HPDE6-E6E7 (cell line): ENCODE data around the gene LYZL2.
"Not testable (repeated sequence)": the region's sequence is repeated elsewhere in the genome, so short reads cannot be mapped to it uniquely, and the experiment has no call there.

Source experiments
- DNase-seq: peaks from one replicate; pipeline ENCODE4 v3.0.0; 2011; ENCODE audit warnings: missing footprints; ENCODE audit errors: extremely low spot score

Gene LYZL2

DNA sequence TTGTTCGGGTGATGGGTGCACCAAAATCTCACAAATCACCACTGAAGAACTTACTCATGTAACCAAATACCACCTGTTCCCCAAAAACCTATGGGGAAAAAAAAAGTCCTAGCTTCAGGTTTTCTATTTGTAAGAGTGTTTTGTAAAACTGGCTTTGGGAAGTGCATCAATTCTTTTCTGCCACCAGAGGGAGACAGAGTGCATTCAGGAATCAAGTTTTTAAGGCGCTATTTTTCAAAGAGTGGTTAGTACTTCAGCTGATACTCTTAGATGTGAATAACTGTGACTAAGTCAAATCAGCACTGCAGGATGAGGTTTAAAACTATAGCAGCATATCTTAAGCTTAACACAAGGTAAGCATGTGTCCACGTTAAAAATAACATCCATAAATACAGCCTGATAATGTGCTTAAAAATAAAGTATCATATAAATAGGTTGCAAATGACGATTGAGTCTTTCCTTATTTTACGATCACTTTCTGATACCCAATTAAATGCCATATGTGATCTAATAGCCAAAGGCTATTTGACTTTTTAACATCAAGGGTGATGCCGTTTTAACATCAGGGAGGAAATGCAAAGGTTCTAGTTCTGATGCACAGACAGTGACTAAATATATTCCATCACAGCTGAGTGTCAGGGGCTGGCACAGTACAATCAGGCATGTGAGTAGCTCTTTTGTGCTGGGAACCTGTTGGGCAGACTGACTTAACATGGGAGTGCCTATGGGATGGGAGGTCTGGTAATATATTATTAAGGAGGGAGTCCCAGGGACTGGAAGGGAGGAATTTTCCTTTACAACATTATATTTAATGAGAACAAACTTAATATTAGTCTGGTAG lies 10.6 kb upstream of the LYZL2 start:
- no peak for DNase-seq

DNA sequence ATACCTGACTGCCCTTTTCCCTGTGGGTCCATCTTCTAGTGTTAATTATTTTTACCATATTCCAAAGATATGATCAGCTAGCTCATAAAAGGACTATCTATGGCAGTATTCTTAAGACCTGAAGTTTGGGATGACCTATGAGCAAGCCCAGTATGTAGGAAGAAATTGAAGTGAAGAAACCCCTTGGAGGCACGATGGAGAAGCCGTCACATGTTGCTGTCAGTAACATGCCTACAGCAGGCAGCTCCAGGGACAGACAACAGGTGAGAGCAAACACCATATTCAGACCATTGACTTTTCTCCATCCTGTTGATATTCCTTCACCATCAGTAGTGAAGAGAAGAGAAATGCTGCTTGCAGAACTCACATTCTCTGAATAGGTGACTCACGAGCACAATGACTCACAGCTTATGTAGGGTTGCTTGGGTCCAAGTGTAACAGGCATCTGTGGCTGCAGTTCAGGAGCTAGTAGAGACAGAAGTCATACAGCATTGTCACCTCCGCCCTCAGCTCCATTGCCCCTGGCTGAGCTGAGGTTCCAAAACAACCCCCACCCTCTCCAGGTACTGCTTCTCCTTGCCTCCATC lies 8.4 kb upstream of the LYZL2 start:
- DNase-seq = peak; percentile 36

DNA sequence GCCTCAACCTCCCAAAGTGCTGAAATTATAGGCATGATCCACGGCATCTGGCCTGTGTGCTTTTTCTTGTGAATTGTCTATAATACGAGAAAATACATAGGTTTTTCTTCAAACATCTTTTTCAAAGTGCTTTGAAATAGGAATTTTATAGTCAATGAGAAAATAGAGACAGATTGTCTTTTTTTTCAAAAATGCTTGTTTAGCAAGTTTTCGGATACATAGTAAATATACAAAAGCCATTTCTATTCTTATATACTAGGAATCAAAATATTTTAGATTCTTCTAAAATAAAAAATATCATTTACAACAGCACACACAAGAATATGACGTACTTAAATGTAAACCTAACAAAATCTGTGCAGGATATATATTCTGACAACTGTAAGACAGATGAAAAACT lies 1.6 kb upstream of the LYZL2 start:
- DNase-seq = no peak

DNA sequence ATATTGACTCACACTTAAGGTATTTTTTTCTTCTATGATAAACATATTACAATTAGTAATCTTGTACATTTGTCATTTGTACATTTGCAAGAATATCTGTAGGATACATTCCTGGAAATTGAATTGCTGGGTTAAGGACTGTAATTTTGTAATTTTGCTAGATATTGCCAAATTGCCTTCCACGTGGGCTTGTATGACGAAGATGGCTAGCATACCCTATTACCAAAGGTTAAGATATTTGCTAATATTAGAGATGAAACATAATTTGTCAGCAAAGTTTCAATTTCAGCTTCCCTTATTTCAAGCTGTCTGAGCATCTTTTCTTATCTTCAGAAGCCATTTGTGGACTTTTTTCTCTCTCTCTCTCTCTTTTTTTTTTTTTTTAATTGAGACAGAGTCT lies 1.0 kb upstream of the LYZL2 start:
- DNase-seq = no peak

DNA sequence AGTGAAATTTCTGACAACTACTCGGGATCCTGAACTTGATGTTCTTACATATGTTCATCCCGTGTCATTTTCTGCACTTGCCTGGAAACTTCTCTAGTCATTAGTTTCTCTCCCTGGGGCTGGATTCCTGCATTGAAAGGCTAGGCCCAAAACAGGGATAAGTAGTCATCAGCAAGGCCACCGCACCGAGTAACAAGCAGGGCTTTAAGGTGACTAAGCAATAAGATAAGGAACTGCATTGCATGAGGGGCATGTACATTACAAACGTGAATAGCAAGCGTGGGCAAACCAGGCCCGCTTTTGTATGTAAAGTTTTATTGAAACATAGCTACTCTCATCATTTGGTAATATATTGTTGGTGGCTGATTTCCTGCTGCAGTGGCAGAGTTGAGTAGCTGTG lies 977 bp downstream of the LYZL2 start:
- not testable (repeated sequence) for DNase-seq

DNA sequence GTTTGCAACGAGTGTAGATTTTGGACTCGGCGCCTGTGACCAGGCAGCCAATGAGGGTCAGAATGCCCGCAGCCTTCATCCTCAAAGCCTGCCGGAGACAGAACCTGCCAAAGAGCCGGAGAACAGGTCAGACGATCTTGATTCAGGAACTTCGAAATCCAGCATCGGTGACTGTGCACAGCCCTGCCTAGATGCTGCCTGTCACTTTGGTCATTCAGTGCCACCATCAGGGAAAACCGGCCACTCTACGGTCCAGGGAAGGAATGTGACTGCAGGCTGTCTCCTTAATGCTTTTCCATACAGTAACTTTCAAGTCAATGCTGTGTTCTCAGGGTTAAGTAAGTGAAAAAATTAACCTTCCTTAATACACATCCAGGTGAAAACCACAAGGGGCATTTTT lies 2.7 kb downstream of the LYZL2 start:
- not testable (repeated sequence) for DNase-seq

DNA sequence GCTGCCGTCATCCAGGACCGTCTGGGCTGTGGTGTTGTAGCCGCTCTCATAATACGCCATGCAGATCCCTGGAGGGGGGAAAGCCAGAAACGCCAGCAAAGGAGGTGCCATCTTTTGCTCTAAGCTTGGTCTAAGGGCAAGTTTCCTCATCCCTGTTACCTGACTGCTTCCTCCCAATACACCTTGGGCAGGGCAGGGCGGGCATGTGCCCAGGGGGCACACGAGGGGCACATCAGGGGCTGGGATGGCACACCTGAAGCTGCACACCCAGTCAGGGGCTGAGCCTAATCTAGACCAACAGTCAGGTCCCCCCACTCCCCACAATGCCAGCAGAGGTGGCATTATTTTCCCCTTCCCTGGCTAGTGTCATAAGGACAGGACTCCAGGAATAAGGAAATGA lies 3.4 kb downstream of the LYZL2 start:
- not testable (repeated sequence) for DNase-seq

DNA sequence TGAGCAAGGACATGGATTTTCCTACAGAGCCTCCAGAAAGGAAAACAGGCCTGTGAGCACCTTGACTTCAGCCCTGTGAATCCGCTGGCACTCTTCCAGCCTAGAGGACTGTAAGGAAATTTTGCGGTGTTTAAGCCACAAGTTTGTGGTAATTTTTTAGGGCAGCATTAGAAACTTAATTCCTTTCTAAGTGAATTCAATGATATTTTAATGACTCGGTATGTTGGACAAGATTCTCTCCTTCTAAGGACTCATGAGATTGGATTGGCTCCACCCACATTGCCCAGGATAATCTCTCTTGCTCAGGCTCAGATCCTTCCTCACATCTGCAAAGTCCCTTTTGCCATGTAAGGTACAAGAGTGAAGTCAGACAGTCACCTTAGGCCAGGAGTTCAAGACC lies 4.5 kb downstream of the LYZL2 start:
- no peak for DNase-seq

DNA sequence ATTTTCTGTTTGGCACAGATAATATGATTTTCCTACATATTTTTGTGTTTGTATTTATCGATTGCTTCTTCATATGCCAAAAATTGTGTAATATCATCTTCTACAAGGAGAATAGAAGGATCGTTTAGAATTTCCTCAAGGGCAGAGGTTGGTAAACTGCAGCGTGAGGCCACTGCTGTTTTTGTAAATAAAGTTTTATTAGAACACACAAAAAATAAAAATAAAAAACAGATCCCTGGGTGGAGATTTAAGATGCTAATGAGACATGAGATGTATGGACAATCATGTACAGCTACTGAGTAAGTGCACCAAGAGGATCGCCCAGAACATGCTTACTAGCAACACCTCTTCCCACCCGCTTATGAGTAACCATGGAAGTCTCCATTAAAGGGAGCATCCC lies 9.6 kb downstream of the LYZL2 start:
- DNase-seq = no peak

DNA sequence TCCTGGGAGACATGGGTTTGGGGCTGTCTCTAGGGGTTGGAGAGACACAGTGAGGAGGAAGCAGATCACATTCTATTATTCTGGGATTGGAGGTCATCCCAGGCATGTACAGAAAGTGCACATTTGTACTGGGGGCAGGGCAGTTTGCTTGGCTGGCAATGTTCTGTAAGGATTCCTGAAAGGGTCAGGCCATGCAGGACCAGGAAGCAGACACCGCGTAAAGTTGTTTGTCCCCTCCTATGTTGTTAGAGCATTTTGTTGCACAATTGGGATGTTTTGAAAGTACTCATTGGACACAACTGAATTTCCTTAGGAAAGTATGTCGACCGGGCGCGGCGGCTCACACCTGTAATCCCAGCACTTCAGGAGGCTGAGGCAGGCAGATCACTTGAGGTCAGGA lies 12.5 kb downstream of the LYZL2 start:
- no peak for DNase-seq

DNA sequence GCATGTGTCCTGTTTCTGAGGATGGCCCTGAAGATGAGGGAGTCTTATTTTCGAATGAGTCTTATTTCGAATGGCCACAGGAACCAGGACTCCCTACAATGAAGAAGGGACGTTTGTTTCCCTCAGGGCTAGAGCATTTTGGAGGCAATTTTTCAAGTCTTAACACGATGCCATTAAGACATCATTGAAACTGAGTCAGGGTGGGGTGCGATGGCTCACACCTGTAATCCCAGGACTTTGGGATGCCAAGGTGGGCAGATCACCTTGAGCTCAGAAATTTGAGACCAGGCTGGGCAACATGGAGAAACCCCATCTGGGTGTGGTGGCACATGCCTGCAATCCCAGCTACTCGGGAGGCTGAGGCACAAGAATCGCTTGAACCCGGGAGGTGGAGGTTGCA lies 18.5 kb downstream of the LYZL2 start:
- not testable (repeated sequence) for DNase-seq

DNA sequence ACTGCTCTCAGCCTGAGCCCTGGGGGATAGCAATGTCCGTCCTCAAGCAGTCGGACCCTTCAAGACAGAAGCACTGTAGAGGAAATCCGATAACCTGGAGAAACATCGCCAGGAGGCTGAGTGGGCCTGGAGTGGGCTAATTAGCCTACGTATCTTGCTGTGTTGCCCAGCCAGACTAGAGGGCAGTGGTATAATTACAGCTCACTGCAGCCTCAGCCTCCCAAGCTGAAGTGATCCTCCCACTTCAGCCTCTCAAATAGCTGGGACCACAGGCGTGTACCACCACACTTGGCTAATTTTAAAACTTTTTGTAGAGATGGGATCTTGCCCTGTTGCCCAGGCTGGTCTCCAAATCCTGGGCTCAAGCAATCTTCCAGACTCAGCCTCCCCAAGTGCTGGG lies 21.7 kb downstream of the LYZL2 start:
- DNase-seq = no peak

DNA sequence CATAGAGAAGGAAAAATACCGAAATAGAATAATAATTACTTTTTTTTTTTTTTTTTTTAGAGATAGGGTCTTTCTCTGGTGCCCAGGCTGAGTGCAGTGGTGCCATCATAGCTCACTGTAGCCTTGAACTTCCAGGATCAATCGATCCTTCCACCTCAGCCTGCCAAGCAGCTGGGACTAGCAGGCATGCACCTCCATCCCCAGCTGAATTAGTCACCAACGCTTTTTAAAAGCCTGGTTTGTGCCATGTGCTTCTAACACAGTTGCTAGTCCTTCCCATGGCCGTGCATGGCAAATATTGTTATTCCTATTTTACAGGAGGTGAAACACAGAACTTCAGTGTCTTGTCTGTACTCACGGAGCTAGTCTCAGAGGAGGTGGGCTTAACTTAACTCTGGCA lies 23.2 kb downstream of the LYZL2 start:
- DNase-seq = no peak

DNA sequence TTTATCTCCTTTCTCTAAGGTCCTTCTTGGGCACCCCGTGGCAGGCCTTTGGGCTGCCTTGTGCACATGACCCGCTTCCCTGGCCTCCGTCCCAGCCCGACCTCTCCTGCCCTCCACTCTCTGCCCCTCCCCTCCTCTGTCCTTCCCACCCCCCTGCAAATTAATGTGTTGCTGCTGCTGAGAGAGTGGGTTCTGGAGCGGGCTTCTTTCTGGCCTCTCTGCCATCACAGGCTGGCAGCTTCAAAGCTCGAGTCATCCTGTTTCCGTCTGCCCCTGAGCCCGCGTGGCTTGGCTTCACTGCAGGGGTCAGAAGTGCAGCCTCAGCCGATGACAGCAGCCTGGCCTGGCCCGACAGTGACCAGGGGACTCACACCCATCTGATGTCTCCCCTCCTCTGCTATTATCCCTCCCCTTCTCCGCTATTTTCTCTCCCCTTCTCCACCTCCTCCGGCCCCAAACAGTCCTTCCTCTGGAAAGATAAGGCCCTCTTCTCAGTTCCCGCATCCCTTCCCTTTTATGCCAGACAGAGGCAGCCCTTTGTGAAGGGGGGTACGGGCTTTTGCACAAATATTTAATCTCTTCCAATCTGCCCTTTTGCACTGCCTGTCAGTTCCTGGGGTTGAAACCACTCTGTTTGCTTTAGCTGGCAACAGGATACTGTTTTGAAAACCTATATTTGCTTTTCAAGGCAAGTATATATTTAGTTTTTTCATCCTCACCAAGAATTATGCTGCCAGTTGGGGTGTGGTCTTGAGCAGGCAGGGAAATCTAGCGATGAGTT lies 24.0 kb downstream of the LYZL2 start:
- DNase-seq = not testable (repeated sequence)

DNA sequence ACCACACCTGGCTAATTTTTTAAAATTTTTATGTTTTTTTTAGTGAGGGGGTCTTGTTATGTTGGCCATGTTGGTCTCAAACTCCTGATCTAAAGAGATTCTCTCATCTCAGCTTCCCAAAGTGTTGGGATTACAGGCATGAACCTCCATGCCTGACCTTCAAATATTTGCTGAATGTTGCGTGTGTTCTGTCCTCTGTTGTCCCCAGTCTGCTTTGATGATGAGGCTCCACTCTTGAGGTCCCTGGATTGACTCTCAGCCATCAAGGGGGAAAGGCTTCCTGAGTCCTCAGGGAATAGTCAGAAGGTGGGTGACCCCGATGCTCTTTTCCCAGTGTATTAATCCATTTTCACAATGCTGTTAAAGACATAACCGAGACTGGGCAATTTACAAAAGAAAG lies 26.0 kb downstream of the LYZL2 start:
- DNase-seq = no peak

DNA sequence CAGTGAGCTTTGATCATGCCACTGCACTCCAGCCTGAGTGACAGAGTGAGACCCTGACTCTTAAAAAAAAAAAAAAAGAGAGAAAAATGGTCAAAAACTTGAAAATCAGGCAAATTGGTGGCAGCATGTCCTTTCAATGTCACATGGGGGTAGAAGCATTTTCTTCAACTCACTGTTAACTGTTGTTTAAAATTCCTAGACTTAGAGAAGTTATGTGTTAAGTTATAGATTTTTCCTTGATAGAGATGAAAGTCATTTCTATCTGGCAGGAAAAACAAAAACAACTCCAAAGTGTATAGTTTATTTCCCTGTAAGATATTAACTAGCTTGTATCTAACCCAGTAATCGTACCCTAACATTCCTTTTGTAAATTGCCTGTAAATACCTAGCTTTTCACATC lies 26.8 kb downstream of the LYZL2 start:
- DNase-seq = no peak

DNA sequence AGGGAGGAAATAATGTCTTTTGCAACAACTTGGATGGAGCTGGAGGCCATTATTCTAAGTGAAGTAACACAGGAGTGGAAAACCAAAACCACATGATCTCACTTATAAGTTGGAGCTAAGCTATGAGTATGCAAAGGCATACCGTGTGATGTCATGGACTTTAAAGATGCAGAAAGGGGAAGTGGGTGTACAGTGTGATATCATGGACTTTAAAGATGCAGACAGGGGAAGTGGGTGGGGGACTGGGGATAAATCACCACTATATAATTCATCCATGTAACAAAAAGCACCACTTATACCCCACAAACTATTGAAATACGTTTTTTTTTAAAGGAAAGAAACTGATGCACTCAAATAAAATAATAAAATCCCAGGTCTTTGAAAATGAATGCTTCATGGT lies 29.5 kb downstream of the LYZL2 start:
- no peak for DNase-seq

DNA sequence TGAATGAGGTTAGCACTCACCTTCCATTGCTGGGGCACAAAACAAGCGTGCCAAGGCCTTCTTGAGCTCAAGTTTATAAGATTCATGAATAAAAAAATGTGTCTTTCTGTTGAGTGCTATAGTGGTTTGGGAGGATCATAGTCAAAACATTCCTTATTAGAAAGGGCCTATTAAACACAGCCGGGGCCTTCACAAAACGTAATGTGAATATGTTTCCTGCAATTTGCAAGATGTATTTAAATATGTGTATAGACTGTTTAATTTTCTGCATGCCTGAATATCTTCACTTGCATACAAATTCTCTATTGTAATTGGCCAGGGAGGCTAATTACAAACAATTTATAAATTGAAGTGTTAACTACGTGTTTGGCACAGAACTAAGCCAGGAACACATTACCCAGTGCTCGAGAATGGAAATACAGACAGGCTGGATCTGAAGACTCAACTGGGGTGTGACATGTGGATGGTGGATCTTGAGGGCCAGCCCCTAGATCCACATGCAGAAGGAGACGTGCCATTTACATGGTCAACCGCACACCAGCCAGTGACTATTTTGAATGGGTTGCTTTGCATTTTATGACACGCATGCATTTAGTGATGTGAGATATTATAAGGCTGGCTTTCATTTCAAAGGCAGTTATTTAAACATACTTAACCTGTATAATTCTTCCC lies 31.3 kb downstream of the LYZL2 start:
- no peak for DNase-seq

DNA sequence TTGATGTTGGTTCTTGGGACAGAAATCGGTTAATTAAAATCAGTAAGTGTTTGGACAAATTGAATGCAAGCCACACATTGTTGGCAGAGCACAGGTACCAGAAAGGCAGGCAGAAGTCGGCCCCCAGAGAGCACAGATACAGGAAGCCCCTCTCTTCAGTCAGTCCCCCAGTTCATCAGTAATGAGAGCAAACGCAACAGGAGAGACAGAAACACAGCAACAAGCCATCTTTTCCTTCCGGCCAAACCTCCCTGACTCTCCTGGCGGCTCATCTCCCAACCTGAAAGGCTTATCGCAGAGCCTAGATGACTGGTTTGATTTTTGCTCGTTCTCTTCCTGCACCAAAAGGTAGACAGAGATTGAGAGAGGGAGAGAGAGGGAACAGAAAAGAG lies 32.1 kb downstream of the LYZL2 start:
- DNase-seq = not testable (repeated sequence)

DNA sequence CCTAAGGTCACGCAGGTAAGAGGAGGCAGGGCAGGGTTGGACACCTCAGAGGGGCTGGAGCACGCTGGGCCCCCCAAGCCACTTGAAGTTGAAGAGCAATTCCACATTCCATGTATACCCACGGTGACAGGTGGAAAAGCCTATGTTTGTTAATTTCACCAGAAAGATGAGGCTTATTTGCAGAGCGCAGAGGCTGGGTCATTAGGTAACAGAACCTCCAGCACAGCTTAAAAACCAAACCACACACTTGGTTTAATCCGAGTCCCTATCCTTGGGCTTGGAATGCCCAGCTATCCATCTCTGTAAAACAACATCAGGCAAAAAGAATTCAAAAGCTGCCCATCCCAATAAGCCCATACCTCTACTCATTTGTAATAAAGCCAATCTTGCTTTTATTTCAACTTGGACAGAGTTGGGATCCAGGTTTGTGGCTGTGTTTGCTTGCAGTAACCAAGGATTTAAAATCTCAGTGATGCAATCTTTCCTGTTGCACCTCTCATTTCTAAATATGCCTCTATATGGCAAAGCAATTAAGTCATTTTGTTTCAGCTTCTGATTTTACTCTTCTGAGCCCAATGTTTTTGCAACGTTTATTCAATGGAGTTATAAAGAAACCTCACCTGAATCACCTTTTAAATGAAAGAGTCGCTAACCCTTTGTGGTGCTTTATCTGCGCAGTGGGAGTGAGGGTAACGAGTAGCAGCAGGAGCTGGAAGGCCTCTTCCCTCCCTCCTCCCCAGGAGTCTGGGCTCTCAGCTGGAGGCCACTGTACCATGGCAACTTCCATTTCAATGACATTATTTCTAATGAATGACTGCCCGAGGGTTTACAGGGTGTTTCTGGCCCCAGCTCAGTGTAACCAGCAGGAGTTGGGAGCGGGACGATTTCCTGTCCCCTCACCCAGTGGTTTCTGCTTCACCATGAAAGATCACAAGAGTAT lies 32.8 kb downstream of the LYZL2 start:
- DNase-seq = not testable (repeated sequence)

DNA sequence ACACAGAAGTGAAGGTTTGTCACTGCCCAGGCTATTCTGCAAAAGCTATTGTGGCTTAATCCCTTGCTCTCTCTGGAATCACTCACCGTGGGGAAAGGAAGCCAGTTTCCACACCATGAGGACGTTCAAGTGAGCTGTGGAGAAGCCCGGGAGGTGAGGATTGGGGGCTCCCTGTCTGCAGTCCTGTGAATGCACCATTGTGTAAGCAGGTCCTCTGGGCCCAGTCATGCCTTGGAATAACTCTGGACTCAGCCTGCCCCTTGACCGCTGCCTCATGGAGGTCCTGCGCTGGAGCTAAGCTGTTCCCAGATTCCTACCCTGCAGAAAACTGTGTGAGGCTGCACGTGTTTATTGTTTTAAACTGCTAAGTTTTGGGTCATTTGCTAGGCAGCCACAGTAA lies 33.5 kb downstream of the LYZL2 start:
- DNase-seq = no peak
